GM13977 (cell line): ENCODE measurements around the gene BEND3.
"Not testable (repeated sequence)": the region's sequence is repeated elsewhere in the genome, so short reads cannot be mapped to it uniquely, and the experiment has no call there.

Experiments
- DNase-seq: peaks from one replicate; pipeline ENCODE4 v3.0.0; 2012; ENCODE audit warnings: low spot score
- CTCF ChIP-seq: IDR thresholded peaks from 2 replicates; pipeline ENCODE4 v1.5.1; 2012; ENCODE audit warnings: mild to moderate bottlenecking, control low read depth; ENCODE audit not compliant: insufficient read depth; ENCODE audit errors: extremely low read depth, missing control alignments
- in situ Hi-C: fragments of 300-500 bp; cut with MboI; formaldehyde crosslinking; loops from one replicate; pipeline ENCODE4 v1.12.0; 2022; ENCODE audit warnings: low sequenced_read_pairs, low pct_unique_long_range_greater_than_20kb, mixed read lengths, inconsistent platforms; ENCODE audit not compliant: unreplicated experiment

Gene BEND3

GRCh38 chr6:107152638-107153430 is 37.5 kb upstream of the BEND3 start:
- in situ Hi-C loops, result no loop called here
- TF ChIP-seq CTCF, result no peak
- DNase-seq, result no peak

GRCh38 chr6:107144666-107145065 is 29.4 kb upstream of the BEND3 start:
- in situ Hi-C loops, result no loop called here
- no peak for TF ChIP-seq CTCF
- no peak for DNase-seq

- DNase-seq, result no peak
- no peak for TF ChIP-seq CTCF
- in situ Hi-C loops, result no loop called here
Measured at GRCh38 chr6:107144014-107144413, 28.7 kb upstream of the BEND3 start.

- no peak for DNase-seq
- TF ChIP-seq CTCF, result no peak
- in situ Hi-C loops, result no loop called here
Measured at GRCh38 chr6:107140581-107140980, 25.3 kb upstream of the BEND3 start.

- DNase-seq, in situ Hi-C loops: not testable (repeated sequence)
Measured at GRCh38 chr6:107136324-107136723, 21.0 kb upstream of the BEND3 start.

- in situ Hi-C loops, DNase-seq: not testable (repeated sequence)
Measured at GRCh38 chr6:107135048-107135680, 19.8 kb upstream of the BEND3 start.

GRCh38 chr6:107132330-107132954 is 17.1 kb upstream of the BEND3 start:
- in situ Hi-C loops, result no loop called here
- peak; percentile 34 for TF ChIP-seq CTCF
- DNase-seq, result no peak
